IMR-90 (cell line): ENCODE data around the gene CEL. TPM values are rescaled to one million over a fixed set of nuclear protein-coding genes. Genes with fewer than 3 reads are reported as not detected.

Experiments used
- ATAC-seq: fragments of 200-7000 bp; cut with Tn5 transposase; 2 replicates; pipeline ENCODE4 v1.9.1; 2020; ENCODE audit warnings: low read depth, mild to moderate bottlenecking, moderate library complexity
- BruUV-seq: library from RNA; stranded (reverse); fragments of 400-500 nt; replicated peaks from 2 replicates; lab custom pipeline; 2021; lab: Mats Ljungman, UMichigan
- CTCF ChIA-PET: fragments of 300-600 bp; formaldehyde crosslinking; extraction: SDS; loops from one replicate; lab custom pipeline; 2021; ENCODE audit warnings: antibody characterized with exemption; lab: Yijun Ruan, JAX
- POLR2A ChIA-PET: fragments of 300-600 bp; sonication (Branson Sonifier 250); formaldehyde crosslinking; loops from one replicate; lab custom pipeline; 2022; ENCODE audit warnings: antibody characterized with exemption; ENCODE audit not compliant: unreplicated experiment; lab: Charles Lee
- DNase-seq: peaks from one replicate; pipeline ENCODE4 v3.0.0; 2013
- H2AFZ ChIP-seq: replicated peaks from 2 replicates; pipeline ENCODE3; 2013; ENCODE audit warnings: low read length, mild to moderate bottlenecking; ENCODE audit not compliant: poor library complexity
- H2AK5ac ChIP-seq: 2 replicates; pipeline ENCODE4 v1.6.1; 2013; ENCODE audit warnings: low read depth, low read length, inconsistent platforms
- H2AK9ac ChIP-seq: replicated peaks from 2 replicates; pipeline ENCODE3; 2013; ENCODE audit warnings: mild to moderate bottlenecking, low read depth, low read length, moderate library complexity; ENCODE audit not compliant: poor library complexity
- H2BK120ac ChIP-seq: 2 replicates; pipeline ENCODE4 v1.6.1; 2013; ENCODE audit warnings: low read depth, low read length, inconsistent platforms
- H2BK15ac ChIP-seq: 3 replicates; pipeline ENCODE4 v1.6.1; 2013; ENCODE audit warnings: low read depth, low read length, inconsistent platforms
- H2BK20ac ChIP-seq: 2 replicates; pipeline ENCODE4 v1.6.1; 2013; ENCODE audit warnings: low read depth, mild to moderate bottlenecking, inconsistent platforms, low read length, moderate library complexity
- H2BK5ac ChIP-seq: 2 replicates; pipeline ENCODE4 v1.6.1; 2013; ENCODE audit warnings: mild to moderate bottlenecking, low read depth, low read length, inconsistent platforms; ENCODE audit not compliant: poor library complexity, severe bottlenecking
- H3K14ac ChIP-seq: replicated peaks from 2 replicates; pipeline ENCODE4 v1.6.1; 2013; ENCODE audit warnings: low read depth, low read length, inconsistent platforms
- H3K18ac ChIP-seq: 2 replicates; pipeline ENCODE4 v1.6.1; 2013; ENCODE audit warnings: low read depth, low read length, control low read depth
- H3K23ac ChIP-seq: 2 replicates; pipeline ENCODE4 v1.6.1; 2013; ENCODE audit warnings: low read depth, low read length, inconsistent platforms
- H3K27ac ChIP-seq: 2 replicates; pipeline ENCODE4 v1.5.1; 2013; ENCODE audit warnings: mild to moderate bottlenecking, control low read depth, low read length; ENCODE audit not compliant: insufficient read depth
- H3K27me3 ChIP-seq: 2 replicates; pipeline ENCODE4 v1.6.1; 2013; ENCODE audit warnings: low read length; ENCODE audit not compliant: control insufficient read depth, insufficient read depth
- H3K36me3 ChIP-seq: 2 replicates; pipeline ENCODE4 v1.6.1; 2013; ENCODE audit warnings: low read length, mixed read lengths; ENCODE audit not compliant: control insufficient read depth, insufficient read depth
- H3K4ac ChIP-seq: 2 replicates; pipeline ENCODE4 v1.6.1; 2013; ENCODE audit warnings: low read depth, low read length, inconsistent platforms
- H3K4me1 ChIP-seq: 2 replicates; pipeline ENCODE4 v1.6.1; 2013; ENCODE audit warnings: low read length, mixed read lengths; ENCODE audit not compliant: control insufficient read depth, insufficient read depth
- H3K4me2 ChIP-seq: 2 replicates; pipeline ENCODE4 v1.6.1; 2013; ENCODE audit warnings: low read depth, mild to moderate bottlenecking, control low read depth, low read length, moderate library complexity
- H3K4me3 ChIP-seq: 2 replicates; pipeline ENCODE4 v1.5.1; 2013; ENCODE audit warnings: low read depth, mild to moderate bottlenecking, control low read depth, low read length, moderate library complexity; ENCODE audit not compliant: insufficient read depth
- H3K56ac ChIP-seq: 2 replicates; pipeline ENCODE4 v1.6.1; 2013; ENCODE audit warnings: low read length, inconsistent platforms; ENCODE audit not compliant: insufficient read depth; ENCODE audit errors: extremely low read depth
- H3K79me1 ChIP-seq, 2 experiments: 2 replicates each; pipeline ENCODE4 v1.6.1; 2013; ENCODE audit warnings: low read length in 2 of 2, inconsistent platforms in 1 of 2, low read depth in 1 of 2
- H3K9ac ChIP-seq: 2 replicates; pipeline ENCODE4 v1.6.1; 2013; ENCODE audit warnings: low read depth, low read length, control low read depth
- H3K9me1 ChIP-seq: 2 replicates; pipeline ENCODE4 v1.6.1; 2013; ENCODE audit warnings: low read length, inconsistent platforms; ENCODE audit not compliant: insufficient read depth
- H3K9me3 ChIP-seq: 2 replicates; pipeline ENCODE4 v1.6.1; 2013; ENCODE audit warnings: low read length; ENCODE audit not compliant: control insufficient read depth, insufficient read depth
- H4K20me1 ChIP-seq: 2 replicates; pipeline ENCODE4 v1.6.1; 2013; ENCODE audit warnings: low read length, inconsistent platforms; ENCODE audit not compliant: insufficient read depth
- H4K5ac ChIP-seq: 2 replicates; pipeline ENCODE4 v1.6.1; 2013; ENCODE audit warnings: mild to moderate bottlenecking, low read depth, low read length, control low read depth
- H4K8ac ChIP-seq, 2 experiments: 2 replicates each; pipeline ENCODE4 v1.6.1; 2013; ENCODE audit warnings: low read depth in 2 of 2, low read length in 2 of 2, control low read depth in 1 of 2, inconsistent platforms in 1 of 2
- H4K91ac ChIP-seq: 2 replicates; pipeline ENCODE4 v1.6.1; 2013; ENCODE audit warnings: low read depth, low read length, inconsistent platforms; ENCODE audit not compliant: insufficient read depth
- BHLHE40 ChIP-seq: fragments of 150-350 bp; IDR thresholded peaks from 2 replicates; pipeline ENCODE4 v1.6.1; 2016; ENCODE audit warnings: mild to moderate bottlenecking, low read depth, low read length
- CEBPB ChIP-seq: IDR thresholded peaks from 2 replicates; pipeline ENCODE4 v1.6.1; 2012; ENCODE audit warnings: low read depth, low read length, improper control_type of control experiment
- CHD1 ChIP-seq: IDR thresholded peaks from 2 replicates; pipeline ENCODE4 v1.6.1; 2012; ENCODE audit warnings: low read depth, low read length, improper control_type of control experiment
- CTCF ChIP-seq: conservative IDR thresholded peaks from 2 replicates; pipeline ENCODE4 v1.5.1; 2012; ENCODE audit warnings: mild to moderate bottlenecking, low read depth, low read length, improper control_type of control experiment
- ELK1 ChIP-seq: fragments of 150-350 bp; IDR thresholded peaks from 2 replicates; pipeline ENCODE4 v1.6.1; 2016; ENCODE audit warnings: low read depth, mild to moderate bottlenecking, low read length, moderate library complexity, borderline replicate concordance
- FOS ChIP-seq: fragments of 150-350 bp; IDR thresholded peaks from 2 replicates; pipeline ENCODE4 v1.6.1; 2016; ENCODE audit warnings: low read depth, low read length
- MAFK ChIP-seq: IDR thresholded peaks from 2 replicates; pipeline ENCODE4 v1.6.1; 2012; ENCODE audit warnings: low read depth, low read length, improper control_type of control experiment
- MAZ ChIP-seq: IDR thresholded peaks from 2 replicates; pipeline ENCODE4 v1.6.1; 2012; ENCODE audit warnings: low read depth, mild to moderate bottlenecking, low read length, improper control_type of control experiment, moderate library complexity, borderline replicate concordance
- MXI1 ChIP-seq: IDR thresholded peaks from 2 replicates; pipeline ENCODE4 v1.6.1; 2012; ENCODE audit warnings: low read depth, mild to moderate bottlenecking, low read length, moderate library complexity, borderline replicate concordance
- NFE2L2 ChIP-seq: fragments of 150-350 bp; IDR thresholded peaks from 2 replicates; pipeline ENCODE4 v1.6.1; 2016; ENCODE audit warnings: low read depth, mild to moderate bottlenecking, low read length
- POLR2A ChIP-seq: IDR thresholded peaks from 2 replicates; pipeline ENCODE4 v1.6.1; 2012; ENCODE audit warnings: mild to moderate bottlenecking, low read depth, low read length
- RAD21 ChIP-seq: IDR thresholded peaks from 2 replicates; pipeline ENCODE4 v1.6.1; 2012; ENCODE audit warnings: low read length, improper control_type of control experiment
- RCOR1 ChIP-seq: IDR thresholded peaks from 2 replicates; pipeline ENCODE4 v1.6.1; 2012; ENCODE audit warnings: mild to moderate bottlenecking, low read length, improper control_type of control experiment; ENCODE audit not compliant: insufficient replicate concordance
- RFX5 ChIP-seq: IDR thresholded peaks from 2 replicates; pipeline ENCODE4 v1.8.0; 2012; ENCODE audit warnings: low read depth, mild to moderate bottlenecking, low read length, moderate library complexity
- SMC3 ChIP-seq: fragments of 150-350 bp; IDR thresholded peaks from 2 replicates; pipeline ENCODE4 v1.6.1; 2016; ENCODE audit warnings: low read depth, mild to moderate bottlenecking, antibody characterized with exemption, low read length, moderate library complexity
- USF2 ChIP-seq: fragments of 150-350 bp; IDR thresholded peaks from 2 replicates; pipeline ENCODE4 v1.6.1; 2017; ENCODE audit warnings: mild to moderate bottlenecking, antibody characterized with exemption, low read length, low read depth
- WGBS, 2 experiments: methylation state at CpG; one replicate each; pipeline versions ENCODE4 v1.1.5 to v1.1.7; 2013; ENCODE audit warnings: missing lambda C conversion rate in 2 of 2; ENCODE audit not compliant: insufficient read length in 1 of 2; ENCODE audit errors: extremely low coverage in 2 of 2; 5-methylcytosine and 5-hydroxymethylcytosine counted together
- dilution Hi-C: fragments of 300-500 bp; cut with HindIII; formaldehyde crosslinking; loops from one replicate; pipeline ENCODE4 v1.14.3; 2018; ENCODE audit warnings: low sequenced_read_pairs; ENCODE audit not compliant: unreplicated experiment
- in situ Hi-C: fragments of 300-500 bp; cut with MboI; formaldehyde crosslinking; loops from 3 replicates; pipeline ENCODE4 v1.14.3; 2019; ENCODE audit warnings: low sequenced_read_pairs, inconsistent platforms, mixed read lengths
- intact Hi-C: fragments of 100-400 bp; cut with micrococcal nuclease; formaldehyde crosslinking; loops from 2 replicates; pipeline ENCODE4 v1.10.0; 2022
- polyA plus RNA-seq, 3 experiments: library from polyadenylated mRNA; depleted of rRNA; stranded (reverse); fragments of >200 nt; gene quantifications; 2 replicates each; pipeline ENCODE4 v1.2.3, GENCODE V29; 2012; ENCODE audit warnings: low replicate concordance in 1 of 3
- total RNA-seq: library from RNA; depleted of rRNA; stranded (reverse); fragments of >200 nt; gene quantifications from 2 replicates; pipeline ENCODE4 v1.2.3, GENCODE V29; 2012

CEL gene
- total and polyA plus RNA-seq, 2 of the 4 experiments (the other 2 are of a cell fraction) = under 0.01 to 0.75 TPM

GRCh38 chr9:133090187-133090586, 28.4 kb downstream of the CEL start:
- Histone ChIP-seq H3K36me3 (no peaks in the 10 kb centered on the region), H2AFZ (no peak overlapping the region), H2BK15ac (no peak overlapping the region), H3K4me3 (no peak overlapping the region), H4K20me1 (no peaks in the 10 kb centered on the region), H3K56ac (no peak overlapping the region), H2BK120ac (no peak overlapping the region), H3K4me1 (no peaks in the 10 kb centered on the region), H3K27ac (no peak overlapping the region), H2AK5ac (no peak overlapping the region), H3K9me1 (no peaks in the 10 kb centered on the region), H4K5ac (no peak overlapping the region), H4K8ac (no peak overlapping the region), H4K91ac (no peak overlapping the region), H3K4ac (no peak overlapping the region), H2AK9ac (no peak overlapping the region), H3K23ac (no peak overlapping the region), H3K9me3 (no peaks in the 10 kb centered on the region), H2BK5ac (no peak overlapping the region), H3K79me1 (no peaks in the 10 kb centered on the region), H3K9ac (no peak overlapping the region), H3K27me3 (peaks cover 3% of the 10 kb centered on the region; the same call in 1 of the 2 replicates), H2BK20ac (no peak overlapping the region), H3K4me2 (no peak overlapping the region), H3K18ac (no peak overlapping the region), H3K14ac (no peak overlapping the region)
- CTCF ChIA-PET = interaction anchor here (0.5 kb wide), 1 partner anchor 23 kb away, joined by 5 read pairs; no protein-coding TSS in a partner anchor
- in situ Hi-C loops (no loop called here), intact Hi-C loops (no loop called here), dilution Hi-C loops (no loop called here)
- no TSS peak for BruUV-seq
- DNase-seq (no peak), ATAC-seq (no peak)
- no CpG with 5 or more reads among the region's 6 CpGs for WGBS, 2 experiments
- TF ChIP-seq CEBPB (no peak), SMC3 (no peak), MXI1 (no peak), NFE2L2 (no peak), MAZ (no peak), MAFK (no peak), RAD21 (no peak), FOS (no peak), ELK1 (no peak), BHLHE40 (no peak), CTCF (no peak), POLR2A (no peak), CHD1 (no peak), USF2 (no peak), RCOR1 (no peak), RFX5 (no peak)
- POLR2A ChIA-PET = no interaction called here
